Stromal cell of bone marrow (primary cell): Measurements from ENCODE around the gene DOLPP1.
"Not testable (repeated sequence)": the region's sequence is repeated elsewhere in the genome, so short reads cannot be mapped to it uniquely, and the experiment has no call there.

Experiments used
- DNase-seq: peaks from one replicate; pipeline ENCODE4 v3.0.0-alpha.2; 2012; ENCODE audit warnings: low read depth

Gene DOLPP1

GRCh38 chr9:129080601-129081387, at the start of gene DOLPP1:
DOLPP1 (plus strand) TSS chr9:129081111; CDS start chr9:129081132, 21 bp downstream.
- peak; percentile 99 for DNase-seq

GRCh38 chr9:129031514-129031913, 49.4 kb upstream of the DOLPP1 start:
- DNase-seq = no peak

- no peak for DNase-seq
Observed at GRCh38 chr9:129032541-129033159, 48.3 kb upstream of the DOLPP1 start.

- DNase-seq = no peak
Observed at GRCh38 chr9:129033216-129033615, 47.7 kb upstream of the DOLPP1 start.

GRCh38 chr9:129035838-129036237, 45.1 kb upstream of the DOLPP1 start:
- not testable (repeated sequence) for DNase-seq

- peak; percentile 99 for DNase-seq
Observed at GRCh38 chr9:129036241-129036922, 44.5 kb upstream of the DOLPP1 start, which contains the start of gene MIGA2. MIGA2 (plus strand) TSS chr9:129036626; CDS start chr9:129040595, 3,969 bp downstream.

- no peak for DNase-seq
Observed at GRCh38 chr9:129036923-129037766, 43.8 kb upstream of the DOLPP1 start.

GRCh38 chr9:129037767-129038098, 43.2 kb upstream of the DOLPP1 start:
- no peak for DNase-seq

- DNase-seq = no peak
Observed at GRCh38 chr9:129038109-129038852, 42.6 kb upstream of the DOLPP1 start.

GRCh38 chr9:129040113-129040643, 40.7 kb upstream of the DOLPP1 start:
- no peak for DNase-seq

GRCh38 chr9:129042016-129042415, 38.9 kb upstream of the DOLPP1 start:
- no peak for DNase-seq

GRCh38 chr9:129052592-129052991, 28.3 kb upstream of the DOLPP1 start:
- no peak for DNase-seq

GRCh38 chr9:129053020-129053419, 27.9 kb upstream of the DOLPP1 start:
- no peak for DNase-seq

GRCh38 chr9:129054163-129054851, 26.6 kb upstream of the DOLPP1 start:
- no peak for DNase-seq

- no peak for DNase-seq
Observed at GRCh38 chr9:129058965-129059795, 21.7 kb upstream of the DOLPP1 start.

- no peak for DNase-seq
Observed at GRCh38 chr9:129059796-129060785, 20.8 kb upstream of the DOLPP1 start.

GRCh38 chr9:129060991-129061390, 19.9 kb upstream of the DOLPP1 start:
- DNase-seq = no peak

- no peak for DNase-seq
Observed at GRCh38 chr9:129063061-129063460, 17.9 kb upstream of the DOLPP1 start.
